ENCODE data around the gene XPNPEP1.

DNA sequence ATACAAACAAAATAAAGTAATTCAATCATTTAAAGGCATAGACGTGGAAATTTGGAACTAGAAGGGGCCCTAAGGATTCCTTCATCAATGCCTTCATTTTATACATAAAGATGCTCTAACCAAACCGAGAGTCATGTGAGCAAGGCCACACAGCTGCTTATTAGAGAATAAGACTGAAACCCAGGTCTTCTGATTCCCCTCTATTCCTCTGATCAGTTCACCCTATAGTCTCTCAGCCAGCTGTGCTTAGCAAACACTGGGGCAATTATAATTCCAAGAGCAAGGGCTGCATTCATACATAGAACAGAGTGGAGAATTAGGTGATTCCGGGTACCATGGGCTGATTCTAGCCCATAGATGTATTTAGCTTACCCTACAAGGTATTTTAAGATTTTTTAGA is 9.7 kb upstream of the XPNPEP1 start:
- TF ChIP-seq, protein P1, sequence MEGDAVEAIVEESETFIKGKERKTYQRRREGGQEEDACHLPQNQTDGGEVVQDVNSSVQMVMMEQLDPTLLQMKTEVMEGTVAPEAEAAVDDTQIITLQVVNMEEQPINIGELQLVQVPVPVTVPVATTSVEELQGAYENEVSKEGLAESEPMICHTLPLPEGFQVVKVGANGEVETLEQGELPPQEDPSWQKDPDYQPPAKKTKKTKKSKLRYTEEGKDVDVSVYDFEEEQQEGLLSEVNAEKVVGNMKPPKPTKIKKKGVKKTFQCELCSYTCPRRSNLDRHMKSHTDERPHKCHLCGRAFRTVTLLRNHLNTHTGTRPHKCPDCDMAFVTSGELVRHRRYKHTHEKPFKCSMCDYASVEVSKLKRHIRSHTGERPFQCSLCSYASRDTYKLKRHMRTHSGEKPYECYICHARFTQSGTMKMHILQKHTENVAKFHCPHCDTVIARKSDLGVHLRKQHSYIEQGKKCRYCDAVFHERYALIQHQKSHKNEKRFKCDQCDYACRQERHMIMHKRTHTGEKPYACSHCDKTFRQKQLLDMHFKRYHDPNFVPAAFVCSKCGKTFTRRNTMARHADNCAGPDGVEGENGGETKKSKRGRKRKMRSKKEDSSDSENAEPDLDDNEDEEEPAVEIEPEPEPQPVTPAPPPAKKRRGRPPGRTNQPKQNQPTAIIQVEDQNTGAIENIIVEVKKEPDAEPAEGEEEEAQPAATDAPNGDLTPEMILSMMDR (IDR thresholded peaks at IDR 0.05): no peak
- no peak for TF ChIP-seq POLR2A (IDR thresholded peaks at IDR 0.05)

Measured in lower leg skin (tissue), 3 donors.